GM19463 (cell line): ENCODE measurements around the gene BRF1.
A peak's percentile ranks its signal among the peaks of the same experiment; 100 is the strongest.
"Not testable (repeated sequence)": the region's sequence is repeated elsewhere in the genome, so short reads cannot be mapped to it uniquely, and the experiment has no call there.

Experiments used
- ATAC-seq: cut with Tn5 transposase; IDR thresholded peaks from one replicate; pipeline ENCODE4 v1.9.1; 2021; ENCODE audit warnings: mild to moderate bottlenecking, moderate library complexity; ENCODE audit not compliant: unreplicated experiment

The BRF1 gene

GRCh38 chr14:105300542-105301102, at the start of gene BRF1:
TSS of gene BRF1 (minus strand) at chr14:105301001. CDS start at chr14:105300629, 372 bp downstream.
- ATAC-seq: peak; percentile 87

- no peak for ATAC-seq
Measured at GRCh38 chr14:105349992-105350391, 49.2 kb upstream of the BRF1 start.

GRCh38 chr14:105348945-105349699, 48.3 kb upstream of the BRF1 start:
- ATAC-seq: no peak

- ATAC-seq: no peak
Measured at GRCh38 chr14:105348169-105348944, 47.6 kb upstream of the BRF1 start.

GRCh38 chr14:105347587-105347968, 46.8 kb upstream of the BRF1 start:
- no peak for ATAC-seq

- ATAC-seq: no peak
Measured at GRCh38 chr14:105346876-105347586, 46.2 kb upstream of the BRF1 start.

- ATAC-seq: no peak
Measured at GRCh38 chr14:105346200-105346533, 45.4 kb upstream of the BRF1 start.

GRCh38 chr14:105343194-105343593, 42.4 kb upstream of the BRF1 start:
- no peak for ATAC-seq

GRCh38 chr14:105340821-105341733, 40.3 kb upstream of the BRF1 start:
- ATAC-seq: no peak

GRCh38 chr14:105337966-105338741, 37.4 kb upstream of the BRF1 start:
- ATAC-seq: no peak

- ATAC-seq: no peak
Measured at GRCh38 chr14:105337433-105337832, 36.6 kb upstream of the BRF1 start.

- ATAC-seq: no peak
Measured at GRCh38 chr14:105336477-105337287, 35.9 kb upstream of the BRF1 start.

GRCh38 chr14:105335735-105336476, 35.1 kb upstream of the BRF1 start:
- no peak for ATAC-seq

GRCh38 chr14:105335231-105335542, 34.4 kb upstream of the BRF1 start:
- not testable (repeated sequence) for ATAC-seq

- ATAC-seq: no peak
Measured at GRCh38 chr14:105334383-105335230, 33.8 kb upstream of the BRF1 start.

- no peak for ATAC-seq
Measured at GRCh38 chr14:105333613-105334364, 33.0 kb upstream of the BRF1 start.
